HCT116 (cell line): Measurements from ENCODE around the gene MOV10L1. TPM values are rescaled to one million over a fixed set of nuclear protein-coding genes. Genes with fewer than 3 reads are reported as not detected.

ENCODE experiments used
- ATAC-seq: fragments of 200-7000 bp; cut with Tn5 transposase; 2 replicates; pipeline ENCODE4 v1.9.1; 2020; ENCODE audit warnings: mild to moderate bottlenecking, moderate library complexity
- BruUV-seq: library from RNA; stranded (reverse); fragments of 400-500 nt; replicated peaks from 2 replicates; lab custom pipeline; 2021; lab: Mats Ljungman, UMichigan
- CTCF ChIA-PET: fragments of 300-600 bp; sonication (Branson Sonifier 250); formaldehyde crosslinking; loops from one replicate; lab custom pipeline; 2021; ENCODE audit warnings: antibody characterized with exemption; lab: Charles Lee
- POLR2A ChIA-PET: fragments of 300-600, 350-600 bp; sonication (Branson Sonifier 250); formaldehyde crosslinking; loops from one replicate; lab custom pipeline; 2021; ENCODE audit warnings: antibody characterized with exemption; lab: Charles Lee
- RAD21 ChIA-PET, 2 experiments: fragments of 300-600 bp; sonication (Branson Sonifier 250); formaldehyde crosslinking; loops; one replicate each; lab custom pipeline; 2023; ENCODE audit warnings: low total read pairs in 2 of 2; ENCODE audit not compliant: uncharacterized antibody in 2 of 2, unreplicated experiment in 2 of 2, low non-redundant PET in 1 of 2; lab: Charles Lee
- DNase-seq: peaks from one replicate; pipeline ENCODE4 v3.0.0-alpha.2; 2010; ENCODE audit warnings: low read depth, low spot score
- H2AFZ ChIP-seq: fragments of 200-600 bp; shearing (Covaris generic), sonication (generic); 2 replicates; pipeline ENCODE4 v1.6.1; 2017; ENCODE audit warnings: low read depth, mixed run types, mixed read lengths, antibody characterized with exemption, low read length; ENCODE audit not compliant: poor library complexity, severe bottlenecking
- H3K27ac ChIP-seq: 2 replicates; pipeline ENCODE4 v1.5.1; 2012; ENCODE audit warnings: low read depth, low read length
- H3K27me3 ChIP-seq: fragments of 200-600 bp; sonication (generic); 2 replicates; pipeline ENCODE4 v1.6.1; 2016; ENCODE audit warnings: mixed run types, low read length, mixed read lengths; ENCODE audit not compliant: insufficient read depth
- H3K36me3 ChIP-seq, 2 experiments: fragments of 200-500 bp in 1 of 2; fragments of 200-600 bp in 1 of 2; sonication (Bioruptor generic) in 1 of 2; sonication (generic) in 1 of 2; 2 replicates each; pipeline versions ENCODE4 v1.5.1 to v1.6.1; 2014 to 2016; ENCODE audit warnings: low read length in 2 of 2, inconsistent platforms in 1 of 2, mixed read lengths in 1 of 2, mixed run types in 1 of 2; ENCODE audit not compliant: insufficient read depth in 2 of 2, control insufficient read depth in 1 of 2
- H3K4me1 ChIP-seq, 2 experiments: fragments of 200-600 bp in 1 of 2; sonication (generic) in 1 of 2; 2 replicates each; pipeline versions ENCODE4 v1.5.1 to v1.6.1; 2012 to 2017; ENCODE audit warnings: low read length in 2 of 2, inconsistent platforms in 1 of 2, mild to moderate bottlenecking in 1 of 2, mixed read lengths in 1 of 2, mixed run types in 1 of 2, moderate library complexity in 1 of 2; ENCODE audit not compliant: insufficient read depth in 2 of 2, control insufficient read depth in 1 of 2
- H3K4me2 ChIP-seq: fragments of 200-600 bp; sonication (generic); 2 replicates; pipeline ENCODE4 v1.6.1; 2017; ENCODE audit warnings: mixed run types, low read length, mixed read lengths
- H3K4me3 ChIP-seq, 2 experiments: fragments of 200-600 bp in 1 of 2; sonication (generic) in 1 of 2; replicated peaks in 1 of 2; 2 replicates each; pipeline ENCODE4 v1.5.1; 2011 to 2016; ENCODE audit warnings: low read length in 2 of 2, control low read depth in 1 of 2, low read depth in 1 of 2, mild to moderate bottlenecking in 1 of 2, mixed read lengths in 1 of 2, mixed run types in 1 of 2
- H3K79me2 ChIP-seq: fragments of 200-600 bp; sonication (generic); 2 replicates; pipeline ENCODE4 v1.6.1; 2017; ENCODE audit warnings: mild to moderate bottlenecking, mixed run types, low read length, moderate library complexity, mixed read lengths; ENCODE audit not compliant: insufficient read depth
- H3K9ac ChIP-seq: fragments of 200-600 bp; sonication (generic); 2 replicates; pipeline ENCODE4 v1.6.1; 2016; ENCODE audit warnings: low read length, mixed read lengths
- H3K9me2 ChIP-seq: fragments of 200-600 bp; sonication (generic), shearing (Covaris generic); 2 replicates; pipeline ENCODE4 v1.6.1; 2017; ENCODE audit warnings: mixed run types, mild to moderate bottlenecking, moderate library complexity; ENCODE audit not compliant: insufficient read depth
- H3K9me3 ChIP-seq, 2 experiments: fragments of 200-500 bp in 1 of 2; fragments of 200-600 bp in 1 of 2; sonication (Bioruptor generic) in 1 of 2; sonication (generic) in 1 of 2; 2 replicates each; pipeline ENCODE4 v1.6.1; 2014 to 2017; ENCODE audit warnings: low read length in 2 of 2, mixed read lengths in 2 of 2, inconsistent platforms in 1 of 2, low read depth in 1 of 2, mild to moderate bottlenecking in 1 of 2, mixed run types in 1 of 2, moderate library complexity in 1 of 2; ENCODE audit not compliant: control insufficient read depth in 1 of 2, insufficient read depth in 1 of 2
- H4K20me1 ChIP-seq: fragments of 200-600 bp; sonication (generic), shearing (Covaris generic); 2 replicates; pipeline ENCODE4 v1.6.1; 2017; ENCODE audit warnings: mixed run types, mild to moderate bottlenecking, moderate library complexity; ENCODE audit not compliant: insufficient read depth
- ATF3 ChIP-seq: IDR thresholded peaks from 2 replicates; pipeline ENCODE4 v1.6.1; 2012
- CBX3 ChIP-seq: IDR thresholded peaks from 2 replicates; pipeline ENCODE4 v1.6.1; 2012; ENCODE audit warnings: low read depth
- CEBPB ChIP-seq: IDR thresholded peaks from 2 replicates; pipeline ENCODE4 v1.6.1; 2012; ENCODE audit warnings: low read depth
- CTCF ChIP-seq, 3 experiments: fragments of 200-600 bp in 1 of 3; sonication (generic) in 1 of 3; IDR thresholded peaks in 2 of 3; conservative IDR thresholded peaks in 1 of 3; 2 replicates each; pipeline ENCODE4 v1.5.1; 2012 to 2017; ENCODE audit warnings: low read depth in 2 of 3, low read length in 2 of 3, antibody characterized with exemption in 1 of 3, borderline replicate concordance in 1 of 3, control low read depth in 1 of 3, mild to moderate bottlenecking in 1 of 3, mixed read lengths in 1 of 3, mixed run types in 1 of 3, moderate library complexity in 1 of 3; ENCODE audit not compliant: insufficient read depth in 1 of 3
- EGR1 ChIP-seq: IDR thresholded peaks from 2 replicates; pipeline ENCODE4 v1.6.1; 2012; ENCODE audit warnings: low read depth
- ELF1 ChIP-seq: IDR thresholded peaks from 2 replicates; pipeline ENCODE4 v1.6.1; 2012; ENCODE audit warnings: low read depth, borderline replicate concordance
- EZH2 ChIP-seq: fragments of 200-600 bp; sonication (generic); IDR thresholded peaks from 2 replicates; pipeline ENCODE4 v1.6.1; 2017; ENCODE audit warnings: antibody characterized with exemption, mixed run types
- JUND ChIP-seq: IDR thresholded peaks from 2 replicates; pipeline ENCODE4 v1.6.1; 2012
- MAX ChIP-seq: IDR thresholded peaks from 2 replicates; pipeline ENCODE4 v1.6.1; 2012
- POLR2AphosphoS5 ChIP-seq: IDR thresholded peaks from 2 replicates; pipeline ENCODE4 v1.6.1; 2011; ENCODE audit warnings: mild to moderate bottlenecking, low read depth, low read length, moderate library complexity
- SP1 ChIP-seq: IDR thresholded peaks from 2 replicates; pipeline ENCODE4 v1.6.1; 2012; ENCODE audit warnings: low read depth
- SRF ChIP-seq: IDR thresholded peaks from 2 replicates; pipeline ENCODE4 v1.6.1; 2012; ENCODE audit warnings: low read depth
- TCF7L2 ChIP-seq: IDR thresholded peaks from 2 replicates; pipeline ENCODE4 v1.7.0; 2011; ENCODE audit warnings: borderline replicate concordance, inconsistent platforms; ENCODE audit not compliant: insufficient read depth, insufficient read length; ENCODE audit errors: extremely low read depth
- YY1 ChIP-seq: IDR thresholded peaks from 2 replicates; pipeline ENCODE4 v1.6.1; 2011; ENCODE audit warnings: low read length, low read depth, moderate library complexity, mild to moderate bottlenecking; ENCODE audit not compliant: insufficient replicate concordance; ENCODE audit errors: extremely low read depth
- ZFX ChIP-seq: fragments of 450-650 bp; IDR thresholded peaks from 2 replicates; pipeline ENCODE4 v1.6.1; 2017
- ZNF274 ChIP-seq: fragments of 200-500 bp; sonication (Bioruptor generic); IDR thresholded peaks from 2 replicates; pipeline ENCODE4 v1.6.1; 2014; ENCODE audit warnings: mild to moderate bottlenecking, low read depth, low read length, inconsistent platforms
- intact Hi-C: fragments of 100-400 bp; cut with micrococcal nuclease; formaldehyde crosslinking; loops from 2 replicates; pipeline ENCODE4 v1.10.0; 2022
- total RNA-seq: library from RNA; stranded (reverse); gene quantifications from one replicate; pipeline ENCODE4 v1.2.1, GENCODE V29; 2021; ENCODE audit not compliant: unreplicated experiment

The MOV10L1 gene
- total RNA-seq, 1 experiment from 2014 or later: not detected

- TF ChIP-seq MAX (no peak), TCF7L2 (no peak), EZH2 (no peak)
These were observed 22.6 kb upstream of the MOV10L1 start (continued) for GRCh38 chr22:50067244-50067643.

GRCh38 chr22:50068096-50068495, 21.7 kb upstream of the MOV10L1 start:
- Histone ChIP-seq H3K27ac (no peak overlapping the region), H3K9me3 (no peaks in the 10 kb centered on the region), H3K27me3 (no peaks in the 10 kb centered on the region), H2AFZ (no peak overlapping the region), H3K4me3 (no peak overlapping the region), H3K79me2 (no peaks in the 10 kb centered on the region), H3K9me2 (no peaks in the 10 kb centered on the region), H3K9ac (no peak overlapping the region), H3K4me2 (no peak overlapping the region), H3K36me3 (no peaks in the 10 kb centered on the region), H4K20me1 (no peaks in the 10 kb centered on the region), H3K4me1 (peaks cover 0 to 3% of the 10 kb centered on the region in 2 experiments; a peak in 1 of 4 replicates)
- CTCF ChIA-PET: no interaction called here
- RAD21 ChIA-PET: no interaction called here
- DNase-seq (no peak), ATAC-seq (no peak)
- POLR2A ChIA-PET: no interaction called here
- intact Hi-C loops: no loop called here
- BruUV-seq: no TSS peak
- TF ChIP-seq ELF1 (no peak), CBX3 (no peak), YY1 (no peak), EGR1 (no peak), CEBPB (no peak), MAX (no peak), POLR2AphosphoS5 (no peak), ZNF274 (no peak), EZH2 (no peak), ATF3 (no peak), CTCF (IDR thresholded peaks at IDR 0.05 in 2 of 3, conservative IDR thresholded peaks at IDR 0.05 in 1 of 3; ENCODE audit: borderline replicate concordance in 1 of 3, insufficient read depth in 1 of 3, low read depth in 2 of 3, low read length in 2 of 3) (no peak), TCF7L2 (no peak), ZFX (no peak), SRF (no peak), JUND (no peak), SP1 (no peak)
